B cell (primary cell): Measurements from ENCODE around the gene CDK6. TPM values are rescaled to one million over a fixed set of nuclear protein-coding genes. Genes with fewer than 3 reads are reported as not detected.

Source experiments
- ATAC-seq: fragments of 200-7000 bp; cut with Tn5 transposase; one replicate; pipeline ENCODE4 v1.10.0; 2021; ENCODE audit warnings: low read depth, mild to moderate bottlenecking, moderate number of reproducible peaks, moderate library complexity
- CTCF ChIA-PET: fragments of 350-600 bp; sonication (Branson Sonifier 250); formaldehyde crosslinking; loops from one replicate; lab custom pipeline; 2021; ENCODE audit warnings: antibody characterized with exemption, inconsistent platforms; lab: Charles Lee
- POLR2A ChIA-PET: fragments of 350-600 bp; sonication (Branson Sonifier 250); formaldehyde crosslinking; loops from one replicate; lab custom pipeline; 2021; ENCODE audit warnings: antibody characterized with exemption; lab: Charles Lee
- DNase-seq: peaks from one replicate; pipeline ENCODE4 v3.0.0; 2013
- H2AFZ ChIP-seq: 2 replicates; pipeline ENCODE4 v1.6.1; 2012; ENCODE audit warnings: mild to moderate bottlenecking, low read depth, low read length; ENCODE audit not compliant: insufficient read depth, poor library complexity, severe bottlenecking
- H3K27ac ChIP-seq, 2 donors: 1 replicate in 1 of 2; 2 replicates in 1 of 2; pipeline ENCODE4 v1.5.1; 2012 to 2013; ENCODE audit warnings: low read length in 2 of 2, mild to moderate bottlenecking in 2 of 2, moderate library complexity in 1 of 2
- H3K27me3 ChIP-seq, 4 experiments: fragments of 200-600 bp in 1 of 4; sonication (generic) in 1 of 4; replicated peaks in 1 of 4; 1 replicate in 2 of 4; 2 replicates in 2 of 4; pipeline versions ENCODE4 v1.6.1 to v1.7.0; 2013 to 2016; ENCODE audit warnings: low read length in 3 of 4, mild to moderate bottlenecking in 2 of 4, mixed read lengths in 1 of 4, moderate library complexity in 1 of 4; ENCODE audit not compliant: insufficient read depth in 4 of 4, control insufficient read depth in 3 of 4; ENCODE audit errors: control extremely low read depth in 1 of 4
- H3K36me3 ChIP-seq, 2 experiments: replicated peaks in 1 of 2; 1 replicate in 1 of 2; 2 replicates in 1 of 2; pipeline versions ENCODE4 v1.6.1 to v1.7.1; 2013; ENCODE audit warnings: low read length in 1 of 2; ENCODE audit not compliant: insufficient read depth in 2 of 2, control insufficient read depth in 1 of 2; ENCODE audit errors: control extremely low read depth in 1 of 2, extremely low read depth in 1 of 2
- H3K4me1 ChIP-seq, 2 donors: fragments of 200-600 bp in 1 of 2; sonication (generic) in 1 of 2; 1 replicate in 1 of 2; 2 replicates in 1 of 2; pipeline versions ENCODE4 v1.5.1 to v1.6.1; 2013 to 2017; ENCODE audit warnings: low read length in 2 of 2; ENCODE audit not compliant: control insufficient read depth in 2 of 2, insufficient read depth in 2 of 2
- H3K4me2 ChIP-seq: replicated peaks from 2 replicates; pipeline ENCODE3; 2012; ENCODE audit warnings: mild to moderate bottlenecking, low read depth, low read length; ENCODE audit not compliant: poor library complexity, severe bottlenecking
- H3K4me3 ChIP-seq, 5 experiments: fragments of 200-600 bp in 1 of 5; sonication (generic) in 1 of 5; 1 replicate in 3 of 5; 2 replicates in 2 of 5; pipeline versions ENCODE4 v1.5.1 to v1.7.0; 2011 to 2016; ENCODE audit warnings: low read length in 4 of 5, mild to moderate bottlenecking in 4 of 5, low read depth in 2 of 5, control low read depth in 1 of 5, moderate library complexity in 1 of 5; ENCODE audit not compliant: insufficient read depth in 1 of 5; ENCODE audit errors: control extremely low read depth in 1 of 5, extremely low read depth in 1 of 5
- H3K79me2 ChIP-seq: fragments of 200-600 bp; sonication (generic); one replicate; pipeline ENCODE4 v1.6.0; 2016; ENCODE audit warnings: low read length; ENCODE audit not compliant: control insufficient read depth, insufficient read depth
- H3K9ac ChIP-seq: fragments of 200-600 bp; sonication (generic); 2 replicates; pipeline ENCODE4 v1.6.1; 2017; ENCODE audit warnings: mild to moderate bottlenecking, low read length, moderate library complexity
- H3K9me3 ChIP-seq, 3 donors: one replicate each; pipeline versions ENCODE4 v1.6.1 to v1.7.1; 2013; ENCODE audit warnings: low read length in 2 of 3; ENCODE audit not compliant: control insufficient read depth in 2 of 3, insufficient read depth in 1 of 3; ENCODE audit errors: control extremely low read depth in 1 of 3
- H4K20me1 ChIP-seq: 2 replicates; pipeline ENCODE4 v1.6.0; 2012; ENCODE audit warnings: mild to moderate bottlenecking, low read length; ENCODE audit not compliant: insufficient read depth, control insufficient read depth, poor library complexity, severe bottlenecking
- H3K27ac Mint-ChIP-seq: one replicate; pipeline ENCODE4 v1.8.0; 2021; ENCODE audit warnings: mixed read lengths
- H3K27me3 Mint-ChIP-seq: one replicate; pipeline ENCODE4 v1.8.0; 2021; ENCODE audit warnings: mixed read lengths
- H3K4me1 Mint-ChIP-seq: one replicate; pipeline ENCODE4 v1.8.0; 2021; ENCODE audit warnings: mixed read lengths
- H3K4me3 Mint-ChIP-seq: one replicate; pipeline ENCODE4 v1.8.0; 2021; ENCODE audit warnings: mixed read lengths
- H3K9me3 Mint-ChIP-seq: one replicate; pipeline ENCODE4 v1.8.0; 2022; ENCODE audit warnings: mixed read lengths; ENCODE audit not compliant: insufficient read depth
- EZH2 ChIP-seq: IDR thresholded peaks from 2 replicates; pipeline ENCODE4 v1.6.1; 2012; ENCODE audit warnings: borderline replicate concordance, low read depth, mild to moderate bottlenecking, moderate library complexity, low read length; ENCODE audit not compliant: insufficient read depth, poor library complexity, severe bottlenecking
- WGBS: methylation state at CpG from one replicate; pipeline ENCODE4 v1.1.5; 2013; ENCODE audit warnings: missing lambda C conversion rate; ENCODE audit not compliant: insufficient coverage; 5-methylcytosine and 5-hydroxymethylcytosine counted together
- intact Hi-C: fragments of 100-400 bp; cut with micrococcal nuclease; formaldehyde crosslinking; loops from one replicate; pipeline ENCODE4 v1.10.0; 2022
- polyA plus RNA-seq: library from polyadenylated mRNA; depleted of rRNA; stranded (reverse); fragments of >200 nt; gene quantifications from 2 replicates; pipeline ENCODE4 v1.2.3, GENCODE V29; 2012
- total RNA-seq, 2 donors: library from RNA; stranded (reverse); fragments of 120-200 nt in 1 of 2; gene quantifications; 1 replicate in 1 of 2; 2 replicates in 1 of 2; pipeline versions ENCODE4 v1.2.3 to v1.2.4, GENCODE V29; 2013 to 2022
- TF ChIP-seq, protein P1 (sequence below): fragments of 200-600 bp; IDR thresholded peaks from one replicate; pipeline ENCODE4 v1.8.0; 2022; ENCODE audit warnings: antibody characterized with exemption, mild to moderate bottlenecking

The CDK6 gene
- total and polyA plus RNA-seq, 2 donors (not counting 1 experiment from before 2014, with no cell fraction given): 3.0 to 14.6 TPM

DNA sequence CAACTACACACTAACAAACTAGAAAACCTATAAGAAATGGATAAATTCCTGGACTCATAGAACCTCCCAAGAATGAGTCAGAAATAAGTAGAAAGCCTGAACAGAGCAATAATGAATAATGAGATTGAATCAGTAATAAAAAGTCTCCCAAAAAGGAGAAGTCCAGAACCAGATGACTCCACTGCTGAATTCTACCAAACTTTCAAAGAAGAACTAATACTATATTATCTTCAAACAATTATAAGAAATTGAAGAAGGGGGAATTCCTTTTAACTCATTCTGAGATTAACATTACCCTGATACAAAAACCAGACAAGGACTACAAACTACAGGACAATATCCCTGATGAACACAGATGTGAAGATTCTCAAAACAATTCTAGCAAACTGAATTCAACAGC, 47.8 kb upstream of the CDK6 start:
- POLR2A ChIA-PET: no interaction called here
- CTCF ChIA-PET: no interaction called here
- H2AFZ ChIP-seq: no peak overlapping the region
- no peak overlapping the region for H3K4me3 ChIP-seq
- ATAC-seq: no peak
- no peaks in the 10 kb centered on the region for H4K20me1 ChIP-seq
- no peaks in the 10 kb centered on the region for H3K4me1 Mint-ChIP-seq
- H3K9ac ChIP-seq: no peak overlapping the region
- H3K27ac Mint-ChIP-seq: no peak overlapping the region
- no peaks in the 10 kb centered on the region for H3K36me3 ChIP-seq
- no peaks in the 10 kb centered on the region for H3K4me1 ChIP-seq
- TF ChIP-seq, protein P1, sequence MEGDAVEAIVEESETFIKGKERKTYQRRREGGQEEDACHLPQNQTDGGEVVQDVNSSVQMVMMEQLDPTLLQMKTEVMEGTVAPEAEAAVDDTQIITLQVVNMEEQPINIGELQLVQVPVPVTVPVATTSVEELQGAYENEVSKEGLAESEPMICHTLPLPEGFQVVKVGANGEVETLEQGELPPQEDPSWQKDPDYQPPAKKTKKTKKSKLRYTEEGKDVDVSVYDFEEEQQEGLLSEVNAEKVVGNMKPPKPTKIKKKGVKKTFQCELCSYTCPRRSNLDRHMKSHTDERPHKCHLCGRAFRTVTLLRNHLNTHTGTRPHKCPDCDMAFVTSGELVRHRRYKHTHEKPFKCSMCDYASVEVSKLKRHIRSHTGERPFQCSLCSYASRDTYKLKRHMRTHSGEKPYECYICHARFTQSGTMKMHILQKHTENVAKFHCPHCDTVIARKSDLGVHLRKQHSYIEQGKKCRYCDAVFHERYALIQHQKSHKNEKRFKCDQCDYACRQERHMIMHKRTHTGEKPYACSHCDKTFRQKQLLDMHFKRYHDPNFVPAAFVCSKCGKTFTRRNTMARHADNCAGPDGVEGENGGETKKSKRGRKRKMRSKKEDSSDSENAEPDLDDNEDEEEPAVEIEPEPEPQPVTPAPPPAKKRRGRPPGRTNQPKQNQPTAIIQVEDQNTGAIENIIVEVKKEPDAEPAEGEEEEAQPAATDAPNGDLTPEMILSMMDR: no peak
- TF ChIP-seq EZH2: no peak
- no peaks in the 10 kb centered on the region for H3K27me3 ChIP-seq
- DNase-seq: no peak
- H3K9me3 ChIP-seq: peaks cover 5 to 14% (median 8%) of the 10 kb centered on the region in 3 donors
- H3K27me3 Mint-ChIP-seq: no peaks in the 10 kb centered on the region
- intact Hi-C loops: no loop called here
- H3K27ac ChIP-seq: no peak overlapping the region
- H3K9me3 Mint-ChIP-seq: peaks cover 31% of the 10 kb centered on the region
- H3K4me3 Mint-ChIP-seq: no peak overlapping the region
- H3K79me2 ChIP-seq: no peaks in the 10 kb centered on the region
- no peak overlapping the region for H3K4me2 ChIP-seq

DNA sequence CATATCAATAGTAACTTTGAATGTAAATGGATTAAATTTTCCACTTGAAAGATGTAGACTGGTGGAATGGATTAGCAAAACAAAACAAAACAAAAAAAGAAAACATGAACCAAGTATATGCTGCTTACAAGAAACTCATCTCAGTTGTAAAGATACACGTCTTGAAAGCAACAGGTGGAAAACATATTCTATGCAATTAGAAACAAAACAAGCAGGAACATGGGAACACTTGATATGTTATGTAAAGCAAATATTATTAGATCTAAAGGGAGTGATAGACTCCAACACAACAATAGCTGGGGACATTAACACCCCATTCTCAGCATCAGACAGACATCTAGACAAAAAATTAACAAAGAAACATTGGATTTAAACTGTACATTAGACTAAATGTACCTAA, 46.4 kb upstream of the CDK6 start:
- Histone ChIP-seq H3K9me3 (peaks cover 5 to 8% (median 8%) of the 10 kb centered on the region in 3 donors), H3K4me1 (no peaks in the 10 kb centered on the region), H3K79me2 (no peaks in the 10 kb centered on the region), H3K9ac (no peak overlapping the region), H3K36me3 (no peaks in the 10 kb centered on the region), H3K4me2 (no peak overlapping the region), H3K27ac (no peak overlapping the region), H3K4me3 (no peak overlapping the region), H3K27me3 (no peaks in the 10 kb centered on the region), H2AFZ (no peak overlapping the region), H4K20me1 (no peaks in the 10 kb centered on the region)
- H3K4me1 Mint-ChIP-seq: no peaks in the 10 kb centered on the region
- intact Hi-C loops: no loop called here
- DNase-seq (no peak), ATAC-seq (no peak)
- ChIA-PET POLR2A (no interaction called here), CTCF (no interaction called here)
- no peak overlapping the region for H3K27ac Mint-ChIP-seq
- no peaks in the 10 kb centered on the region for H3K27me3 Mint-ChIP-seq
- TF ChIP-seq, protein P1: no peak
- no peak for TF ChIP-seq EZH2
- H3K4me3 Mint-ChIP-seq: no peak overlapping the region
- no CpG with 5 or more reads among the region's 1 CpG for WGBS
- H3K9me3 Mint-ChIP-seq: peaks cover 28% of the 10 kb centered on the region
